A549 (cell line): ENCODE measurements around the gene WRAP53.

ENCODE experiments used
- CTCF ChIP-seq: fragments of >200 bp; sonication (Bioruptor Twin); formaldehyde crosslinking; IDR thresholded peaks from 3 replicates; pipeline ENCODE4 v1.5.1; 2016
- JUN ChIP-seq, 2 experiments: fragments of >200 bp; sonication (Bioruptor Twin); formaldehyde crosslinking; IDR thresholded peaks; 2 replicates in 1 of 2; 3 replicates in 1 of 2; pipeline ENCODE4 v1.6.1; 2016 to 2017
- TF ChIP-seq, protein P1 (sequence below): fragments of >200 bp; sonication (Bioruptor Twin); formaldehyde crosslinking; IDR thresholded peaks from 3 replicates; pipeline ENCODE4 v1.6.1; 2016

- TF ChIP-seq, protein P1, sequence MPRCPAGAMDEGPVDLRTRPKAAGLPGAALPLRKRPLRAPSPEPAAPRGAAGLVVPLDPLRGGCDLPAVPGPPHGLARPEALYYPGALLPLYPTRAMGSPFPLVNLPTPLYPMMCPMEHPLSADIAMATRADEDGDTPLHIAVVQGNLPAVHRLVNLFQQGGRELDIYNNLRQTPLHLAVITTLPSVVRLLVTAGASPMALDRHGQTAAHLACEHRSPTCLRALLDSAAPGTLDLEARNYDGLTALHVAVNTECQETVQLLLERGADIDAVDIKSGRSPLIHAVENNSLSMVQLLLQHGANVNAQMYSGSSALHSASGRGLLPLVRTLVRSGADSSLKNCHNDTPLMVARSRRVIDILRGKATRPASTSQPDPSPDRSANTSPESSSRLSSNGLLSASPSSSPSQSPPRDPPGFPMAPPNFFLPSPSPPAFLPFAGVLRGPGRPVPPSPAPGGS: no peak
- TF ChIP-seq CTCF (no peak), JUN (IDR thresholded peaks at IDR 0.05) (no peak)
Observed at GRCh38 chr17:7677388-7678067, 10.7 kb upstream of the WRAP53 start.
